GM19463 (cell line): ENCODE results near the gene FOXD4.
"Not testable (repeated sequence)": the region's sequence is repeated elsewhere in the genome, so short reads cannot be mapped to it uniquely, and the experiment has no call there.

Experiments used
- ATAC-seq: cut with Tn5 transposase; IDR thresholded peaks from one replicate; pipeline ENCODE4 v1.9.1; 2021; ENCODE audit warnings: mild to moderate bottlenecking, moderate library complexity; ENCODE audit not compliant: unreplicated experiment

The FOXD4 gene

GRCh38 chr9:94323-94722, 23.9 kb downstream of the FOXD4 start:
- not testable (repeated sequence) for ATAC-seq

GRCh38 chr9:93909-94308, 24.3 kb downstream of the FOXD4 start:
- ATAC-seq, result not testable (repeated sequence)

DNA sequence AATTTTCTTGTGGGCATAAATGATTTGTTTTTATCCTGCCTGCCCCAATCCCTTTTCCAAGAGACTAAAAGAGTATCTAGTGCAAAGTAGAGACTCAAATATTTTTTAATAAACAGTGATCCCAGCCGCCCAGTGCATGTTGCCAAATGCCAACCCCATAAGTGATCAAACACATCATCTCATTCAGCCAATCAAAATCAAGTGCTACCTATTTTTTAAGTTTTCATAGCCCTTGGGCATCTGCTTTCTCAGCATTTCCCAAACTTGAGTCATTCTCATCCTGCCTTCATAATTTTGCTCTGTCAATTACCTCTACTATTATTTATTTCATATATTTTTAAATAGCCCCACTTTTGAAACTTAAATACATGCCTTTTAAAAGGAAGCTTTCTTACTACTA, 27.4 kb downstream of the FOXD4 start:
- ATAC-seq, result not testable (repeated sequence)

DNA sequence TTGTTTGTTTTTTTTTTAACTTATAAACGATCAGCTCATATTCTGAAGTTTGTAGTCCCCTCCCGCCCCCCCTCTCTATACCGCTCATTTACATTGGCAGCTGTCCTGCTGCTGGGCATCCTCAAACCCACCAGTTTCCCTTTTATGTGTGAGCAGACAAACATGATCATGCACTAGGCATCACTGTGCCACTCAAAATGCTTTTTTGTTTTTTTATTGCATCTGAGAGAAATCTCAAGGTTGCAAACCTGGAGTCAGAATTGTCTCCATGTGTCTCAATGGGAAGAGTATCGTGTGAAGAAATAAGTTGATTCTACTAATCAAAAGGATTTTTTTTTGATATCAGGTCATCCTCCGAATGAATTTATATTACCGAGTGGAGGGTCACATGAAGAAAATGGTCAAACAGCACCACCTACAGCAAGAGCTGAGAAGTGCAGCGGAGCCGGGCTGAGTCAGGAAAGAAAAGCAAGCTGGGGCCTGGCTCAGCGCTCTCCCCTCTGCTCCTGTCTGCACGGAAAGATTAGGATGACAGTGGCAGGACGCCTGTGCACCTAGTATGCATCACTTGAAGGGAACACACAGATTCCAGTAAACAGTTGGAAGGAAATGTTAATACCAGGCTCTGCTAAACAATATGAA, 29.7 kb downstream of the FOXD4 start:
- peak; percentile 86 for ATAC-seq

- ATAC-seq, result not testable (repeated sequence)
Observed at GRCh38 chr9:87860-88259, 30.4 kb downstream of the FOXD4 start.

DNA sequence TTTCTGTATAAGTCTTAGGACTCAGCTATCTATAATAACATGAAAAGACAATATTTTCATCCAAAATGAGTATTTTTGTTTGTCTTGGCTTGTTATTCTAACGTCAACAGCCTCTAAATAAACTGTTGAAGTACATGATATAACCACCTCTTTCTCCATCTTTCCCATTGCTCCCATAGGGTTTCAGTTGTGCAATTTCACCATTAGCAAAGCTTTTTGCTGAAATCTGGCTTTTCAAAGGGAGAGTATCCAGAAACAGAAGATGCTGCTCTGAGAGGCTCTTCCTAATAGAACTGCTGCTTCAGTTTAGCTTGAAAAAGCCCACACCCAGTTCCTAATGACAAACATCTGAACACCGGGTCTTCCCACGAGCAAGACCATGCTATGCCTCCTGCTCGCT, 31.1 kb downstream of the FOXD4 start:
- not testable (repeated sequence) for ATAC-seq

DNA sequence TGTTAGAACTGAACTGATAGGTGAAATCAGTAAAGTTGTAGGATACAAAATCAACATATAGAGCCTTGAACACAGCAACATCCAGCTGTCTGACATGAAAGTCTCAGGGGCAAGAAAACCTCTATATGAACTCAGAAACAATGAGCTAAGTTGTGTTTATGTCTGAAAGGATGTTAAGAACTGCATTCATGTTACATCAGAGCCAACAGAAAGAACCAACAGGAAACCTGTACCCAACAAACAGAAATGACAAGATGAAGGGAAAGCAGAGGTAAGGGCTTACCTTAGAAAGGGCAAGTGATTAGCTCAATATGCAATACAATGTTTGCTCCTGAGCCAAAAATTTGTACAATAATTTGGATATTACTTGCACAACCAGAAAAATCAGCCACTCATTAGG, 31.5 kb downstream of the FOXD4 start:
- not testable (repeated sequence) for ATAC-seq

- ATAC-seq, result not testable (repeated sequence)
Observed at GRCh38 chr9:82932-83689, 35.1 kb downstream of the FOXD4 start.

- not testable (repeated sequence) for ATAC-seq
Observed at GRCh38 chr9:78333-78732, 39.9 kb downstream of the FOXD4 start.

DNA sequence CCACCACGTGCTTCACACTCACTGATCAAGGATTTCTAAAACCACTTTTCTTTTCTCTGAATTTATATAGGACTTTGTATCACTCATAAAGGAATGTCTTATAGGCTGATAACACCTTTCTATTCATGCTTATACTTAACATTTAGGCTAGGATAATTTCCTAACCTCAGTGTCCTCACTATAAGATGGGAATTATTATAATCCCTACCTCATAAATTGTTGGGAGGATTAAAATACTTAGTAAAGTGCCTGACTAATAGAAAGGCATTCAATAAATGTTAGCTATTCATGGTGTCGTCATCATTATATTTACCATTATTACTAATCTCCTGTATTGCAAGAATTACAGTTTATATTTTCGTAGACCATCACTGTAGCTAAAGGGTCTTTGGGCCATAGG, 41.8 kb downstream of the FOXD4 start:
- ATAC-seq, result not testable (repeated sequence)

DNA sequence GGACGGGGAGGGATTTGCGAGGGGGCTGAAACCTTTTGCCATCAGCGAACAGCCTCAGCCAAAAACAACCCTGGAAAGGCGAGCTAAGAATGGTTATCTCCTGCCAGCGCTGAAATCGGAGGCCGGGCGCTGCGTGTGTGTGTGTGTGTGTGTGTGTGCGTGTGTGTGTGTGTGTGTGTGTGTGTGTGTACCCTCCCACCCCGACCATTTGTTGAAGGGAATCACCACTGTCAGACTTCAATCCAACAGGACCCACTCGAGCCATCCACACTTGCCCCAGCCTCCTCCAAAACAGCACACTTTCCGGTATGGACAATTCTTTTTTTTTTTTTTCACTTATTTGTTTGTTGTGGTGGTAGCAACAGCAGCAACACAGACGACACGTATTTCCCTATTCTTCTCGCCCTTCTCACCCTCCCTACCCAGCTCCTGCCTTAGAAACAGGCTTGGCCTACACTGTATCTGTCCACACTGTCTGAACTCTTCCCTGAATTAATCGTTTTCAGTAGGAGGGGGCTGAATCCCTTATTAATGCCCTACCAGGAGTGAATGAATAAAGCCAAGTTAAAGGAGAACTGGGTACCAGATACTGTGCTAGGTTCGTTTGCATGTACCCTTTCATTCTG, 44.2 kb downstream of the FOXD4 start:
- not testable (repeated sequence) for ATAC-seq

DNA sequence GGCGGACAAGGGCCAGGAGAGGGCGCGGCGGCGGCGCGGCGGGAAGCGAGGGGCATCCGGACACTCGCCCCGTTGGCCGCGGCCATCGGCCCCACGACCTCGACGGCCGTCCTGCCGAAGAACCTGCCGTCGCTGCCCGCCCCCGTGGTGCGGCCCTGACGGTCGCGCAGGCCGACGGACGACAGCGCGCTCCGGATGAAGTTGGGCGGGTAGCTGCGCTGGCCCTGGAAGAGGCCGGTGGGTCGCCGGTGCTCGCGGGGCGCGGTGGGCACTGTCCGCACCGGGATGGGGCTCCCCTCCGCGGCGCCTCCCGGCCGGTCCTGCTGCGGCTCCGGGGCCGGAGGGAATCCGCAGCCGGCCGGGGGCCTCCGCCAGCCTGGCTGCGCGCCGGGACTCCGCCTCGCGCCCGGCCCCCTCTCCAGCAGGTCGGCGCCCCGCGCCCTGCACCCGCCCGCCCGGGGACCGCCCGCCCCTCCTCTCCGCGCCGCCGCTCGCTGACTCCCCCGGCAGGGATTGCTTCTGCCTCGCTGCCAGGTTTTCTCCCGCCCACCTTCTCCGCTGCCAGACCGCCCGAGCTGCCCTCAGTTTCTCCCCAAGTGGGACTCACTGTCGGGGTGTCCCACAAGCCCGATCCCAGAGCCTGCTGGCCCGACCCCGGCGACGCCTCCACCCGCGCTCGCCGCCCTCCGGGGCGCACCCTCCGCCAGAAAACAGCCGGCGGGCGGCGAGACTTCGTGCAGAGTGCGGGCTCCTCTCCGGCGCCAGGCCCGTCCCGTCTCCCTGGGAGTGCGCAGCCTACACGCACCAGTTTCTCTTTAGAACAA, 44.9 kb downstream of the FOXD4 start:
- not testable (repeated sequence) for ATAC-seq
